ENCODE results near the gene MKNK2. TPM values are rescaled to one million over a fixed set of nuclear protein-coding genes. Genes with fewer than 3 reads are reported as not detected.

MKNK2 gene
- total RNA-seq, 1 donor from 2014 or later, result 314 TPM

- Histone ChIP-seq H3K4me3 (peak overlapping the region; percentile 47), H3K27me3 (no peaks in the 10 kb centered on the region), H3K9me3 (no peaks in the 10 kb centered on the region), H3K4me1 (peaks cover 36% of the 10 kb centered on the region), H3K36me3 (peaks cover 62% of the 10 kb centered on the region), H3K27ac (peak overlapping the region; percentile 82)
- no peak for TF ChIP-seq CTCF (IDR thresholded peaks at IDR 0.05)
- DNase-seq (no peak), ATAC-seq (peak; percentile 69)
- intact Hi-C loops (cut with DNase I), result no loop called here
These were observed 31.1 kb upstream of the MKNK2 start for GRCh38 chr19:2081873-2082810.

- Histone ChIP-seq H3K36me3 (peaks cover 79% of the 10 kb centered on the region), H3K4me1 (peaks cover 22% of the 10 kb centered on the region), H3K27ac (peak overlapping the region; percentile 82), H3K4me3 (no peak overlapping the region), H3K27me3 (no peaks in the 10 kb centered on the region), H3K9me3 (no peaks in the 10 kb centered on the region)
- TF ChIP-seq CTCF (IDR thresholded peaks at IDR 0.05), result no peak
- ATAC-seq, result peak; percentile 5
- no peak for DNase-seq
- intact Hi-C loops (cut with DNase I), result no loop called here
These were observed 29.4 kb upstream of the MKNK2 start for GRCh38 chr19:2080336-2080988.

GRCh38 chr19:2079865-2080301 is 28.8 kb upstream of the MKNK2 start:
- Histone ChIP-seq H3K9me3 (no peaks in the 10 kb centered on the region), H3K4me1 (peaks cover 22% of the 10 kb centered on the region), H3K27me3 (no peaks in the 10 kb centered on the region), H3K27ac (peak overlapping the region; percentile 82), H3K4me3 (no peak overlapping the region), H3K36me3 (peaks cover 83% of the 10 kb centered on the region)
- ATAC-seq (no peak), DNase-seq (no peak)
- intact Hi-C loops (cut with DNase I), result loop anchor here (10.0 kb wide), 1 partner anchor 165 kb away; no protein-coding TSS in a partner anchor
- TF ChIP-seq CTCF (IDR thresholded peaks at IDR 0.05), result no peak

- H3K27me3 ChIP-seq, result no peaks in the 10 kb centered on the region
These were observed 28.2 kb upstream of the MKNK2 start for GRCh38 chr19:2079076-2079864.

More at GRCh38 chr19:2079076-2079864, 28.2 kb upstream of the MKNK2 start:
- TF ChIP-seq CTCF (IDR thresholded peaks at IDR 0.05), result no peak
- ATAC-seq (no peak), DNase-seq (no peak)
- peaks cover 22% of the 10 kb centered on the region for H3K4me1 ChIP-seq
- no peak overlapping the region for H3K4me3 ChIP-seq
- H3K27ac ChIP-seq, result no peak overlapping the region
- no peaks in the 10 kb centered on the region for H3K9me3 ChIP-seq
- intact Hi-C loops (cut with DNase I), result loop anchor here (10.0 kb wide), 1 partner anchor 164 kb away; no protein-coding TSS in a partner anchor
- H3K36me3 ChIP-seq, result peaks cover 87% of the 10 kb centered on the region
